Adrenal gland (tissue), 5 donors: ENCODE results near the gene UBE2E1.

Experiments used
- POLR2A ChIP-seq, 2 donors: fragments of 450-650 bp; IDR thresholded peaks; one replicate each; pipeline ENCODE4 v1.6.1; 2017; ENCODE audit warnings: antibody characterized with exemption in 2 of 2, mild to moderate bottlenecking in 2 of 2, moderate library complexity in 1 of 2
- TF ChIP-seq, protein P1 (sequence below), 6 experiments: fragments of 450-650 bp in 4 of 6; fragments of 200-600 bp in 2 of 6; sonication (generic) in 1 of 6; IDR thresholded peaks; 1 replicate in 5 of 6; 2 replicates in 1 of 6; pipeline versions ENCODE4 v1.5.1 to v1.8.0; 2016 to 2021; ENCODE audit warnings: antibody characterized with exemption in 6 of 6, mild to moderate bottlenecking in 2 of 6, moderate library complexity in 1 of 6
- donor health status: DM: no; HTN: no; CAD: no.

- TF ChIP-seq, protein P1, sequence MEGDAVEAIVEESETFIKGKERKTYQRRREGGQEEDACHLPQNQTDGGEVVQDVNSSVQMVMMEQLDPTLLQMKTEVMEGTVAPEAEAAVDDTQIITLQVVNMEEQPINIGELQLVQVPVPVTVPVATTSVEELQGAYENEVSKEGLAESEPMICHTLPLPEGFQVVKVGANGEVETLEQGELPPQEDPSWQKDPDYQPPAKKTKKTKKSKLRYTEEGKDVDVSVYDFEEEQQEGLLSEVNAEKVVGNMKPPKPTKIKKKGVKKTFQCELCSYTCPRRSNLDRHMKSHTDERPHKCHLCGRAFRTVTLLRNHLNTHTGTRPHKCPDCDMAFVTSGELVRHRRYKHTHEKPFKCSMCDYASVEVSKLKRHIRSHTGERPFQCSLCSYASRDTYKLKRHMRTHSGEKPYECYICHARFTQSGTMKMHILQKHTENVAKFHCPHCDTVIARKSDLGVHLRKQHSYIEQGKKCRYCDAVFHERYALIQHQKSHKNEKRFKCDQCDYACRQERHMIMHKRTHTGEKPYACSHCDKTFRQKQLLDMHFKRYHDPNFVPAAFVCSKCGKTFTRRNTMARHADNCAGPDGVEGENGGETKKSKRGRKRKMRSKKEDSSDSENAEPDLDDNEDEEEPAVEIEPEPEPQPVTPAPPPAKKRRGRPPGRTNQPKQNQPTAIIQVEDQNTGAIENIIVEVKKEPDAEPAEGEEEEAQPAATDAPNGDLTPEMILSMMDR (IDR thresholded peaks at IDR 0.05), result no peak
- TF ChIP-seq POLR2A (IDR thresholded peaks at IDR 0.05), result no peak
These were observed 29.3 kb downstream of the UBE2E1 start for GRCh38 chr3:23835087-23835486.
